HG03066 (cell line): ENCODE results near the gene SIGLEC12.

ENCODE experiments used
- ATAC-seq: cut with Tn5 transposase; IDR thresholded peaks from one replicate; pipeline ENCODE4 v1.9.1; 2021; ENCODE audit warnings: low read depth; ENCODE audit not compliant: unreplicated experiment

The SIGLEC12 gene

DNA sequence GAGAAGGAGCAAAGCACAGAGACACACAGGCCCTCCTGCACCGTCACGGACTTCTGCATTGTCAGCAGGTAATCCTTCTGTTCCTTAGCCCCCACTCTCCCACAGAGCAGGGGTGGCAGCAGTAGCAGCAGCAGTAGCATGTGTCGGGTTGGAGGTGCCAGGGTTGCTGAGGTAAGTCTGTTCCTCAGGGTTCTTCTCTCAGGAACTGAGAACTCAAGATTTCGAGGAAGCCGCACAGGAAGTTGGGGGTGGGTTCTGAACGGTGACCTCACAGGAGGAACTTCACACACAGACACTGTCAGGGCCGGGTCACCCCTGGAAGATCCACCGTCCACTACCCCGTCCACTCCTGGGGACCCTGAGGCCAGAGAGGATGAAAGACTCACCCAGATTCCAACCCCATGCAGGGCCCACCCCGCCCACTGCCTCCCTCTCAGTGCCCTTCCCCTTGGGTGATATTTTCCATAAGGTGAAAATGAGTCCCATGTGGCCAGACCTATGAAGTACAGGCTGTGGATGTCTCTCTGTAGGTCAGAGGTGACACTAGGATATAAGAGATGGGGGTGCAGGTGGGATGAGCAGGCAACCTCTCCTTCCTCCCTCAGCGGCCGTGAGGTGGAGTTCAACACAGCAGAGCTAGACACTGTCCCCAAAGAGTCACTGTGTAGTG, at the start of gene SIGLEC12:
Gene SIGLEC12 (minus strand): TSS at position 207 of the 670 bp plus-strand sequence. CDS start 67 bp downstream, at position 140.
- ATAC-seq = no peak

DNA sequence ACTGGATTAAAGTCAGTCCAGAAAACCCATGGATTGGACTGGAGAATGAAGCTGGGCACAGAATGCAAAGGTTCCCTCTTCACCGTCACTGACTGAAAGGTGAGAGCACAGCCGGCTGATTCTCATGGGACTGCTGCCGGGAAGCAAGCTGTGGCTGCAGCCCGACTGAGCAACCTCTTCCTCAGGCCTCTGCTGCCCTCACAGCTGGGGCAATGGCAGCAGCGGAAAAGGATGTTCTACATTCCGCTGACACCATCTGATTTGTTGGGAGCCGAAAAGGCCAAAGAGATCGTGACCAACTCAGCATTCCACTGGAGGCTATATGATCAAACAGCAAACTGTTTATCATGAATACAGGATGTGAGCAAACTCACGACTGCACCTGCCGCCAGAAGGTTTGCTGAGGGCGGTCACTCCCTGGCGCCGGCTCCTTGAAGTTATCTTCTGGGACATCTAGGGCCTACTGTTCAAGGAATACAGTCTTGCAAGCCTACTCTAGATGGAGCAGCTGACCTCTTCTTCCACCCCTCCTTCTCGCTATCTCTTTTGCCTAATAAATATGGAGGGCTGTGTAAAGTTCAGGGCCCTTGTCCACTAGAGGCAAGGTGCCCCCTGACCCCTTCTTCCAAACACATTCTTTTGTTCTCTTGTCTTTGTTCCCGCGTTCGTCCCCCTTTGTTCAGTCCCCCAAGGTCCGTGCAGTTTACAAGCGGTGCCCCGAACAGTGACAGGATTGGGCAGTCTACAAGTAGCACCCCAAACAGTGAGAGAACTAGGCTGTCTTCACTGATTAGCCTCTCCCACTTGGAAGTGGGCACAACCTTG, 49.5 kb upstream of the SIGLEC12 start:
- ATAC-seq = no peak

DNA sequence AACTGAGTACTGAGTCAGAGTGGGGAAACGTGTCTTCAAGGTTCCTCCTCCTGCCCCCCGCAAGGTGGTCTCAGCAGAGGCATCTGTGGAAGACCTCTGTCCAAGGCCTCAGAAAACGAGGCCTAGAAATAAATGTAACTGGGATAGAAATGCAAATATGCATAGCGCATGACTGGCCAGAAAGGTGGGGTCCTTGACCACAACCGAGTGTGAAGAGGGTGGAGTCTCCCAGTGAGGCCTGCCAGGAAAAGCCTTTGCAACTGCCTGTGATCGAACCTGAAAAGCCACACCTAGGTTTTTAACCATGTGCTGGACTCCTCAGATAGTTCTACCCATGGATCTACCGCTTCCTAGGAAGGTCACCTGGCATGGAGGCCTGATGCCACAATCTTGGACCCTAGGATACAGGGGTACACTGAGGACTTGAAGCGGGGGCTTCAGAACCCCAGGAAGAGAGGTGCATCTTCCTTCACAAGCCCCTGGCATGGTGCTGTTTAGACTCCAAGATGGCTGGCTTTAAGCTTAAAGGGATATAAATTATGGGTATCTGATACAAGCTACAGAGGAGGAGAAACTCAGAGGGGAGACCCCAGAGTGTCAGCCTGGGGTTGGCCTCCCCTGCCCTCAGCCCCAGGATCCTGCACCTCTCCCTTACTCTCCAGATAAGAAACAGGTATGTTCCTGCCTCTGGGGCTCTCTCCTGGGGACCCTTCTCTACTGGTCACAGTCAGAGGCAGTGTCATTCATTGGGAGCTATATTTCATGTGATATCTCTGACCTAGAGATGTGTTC, 48.1 kb upstream of the SIGLEC12 start:
- no peak for ATAC-seq

DNA sequence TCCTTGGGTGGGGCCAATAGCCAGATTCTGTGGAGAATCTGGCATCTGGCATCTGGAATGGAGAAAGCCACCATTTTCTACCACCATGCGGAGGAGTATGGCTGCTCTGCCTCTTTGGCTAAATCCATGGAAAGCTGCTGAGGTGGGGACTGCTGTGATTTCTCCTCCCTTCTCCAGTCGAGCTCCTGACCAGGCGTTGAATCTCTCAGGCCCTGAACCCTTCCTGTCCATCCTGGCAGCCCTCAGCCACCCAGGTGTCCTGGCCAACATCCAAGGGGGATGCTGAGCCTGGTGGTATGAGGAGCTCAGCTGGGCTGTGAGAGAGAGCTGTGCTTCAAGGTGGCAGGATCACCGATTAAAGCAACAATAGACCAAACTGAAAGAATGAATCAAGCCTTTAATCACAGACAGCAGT, 47.3 kb upstream of the SIGLEC12 start:
- ATAC-seq = no peak

DNA sequence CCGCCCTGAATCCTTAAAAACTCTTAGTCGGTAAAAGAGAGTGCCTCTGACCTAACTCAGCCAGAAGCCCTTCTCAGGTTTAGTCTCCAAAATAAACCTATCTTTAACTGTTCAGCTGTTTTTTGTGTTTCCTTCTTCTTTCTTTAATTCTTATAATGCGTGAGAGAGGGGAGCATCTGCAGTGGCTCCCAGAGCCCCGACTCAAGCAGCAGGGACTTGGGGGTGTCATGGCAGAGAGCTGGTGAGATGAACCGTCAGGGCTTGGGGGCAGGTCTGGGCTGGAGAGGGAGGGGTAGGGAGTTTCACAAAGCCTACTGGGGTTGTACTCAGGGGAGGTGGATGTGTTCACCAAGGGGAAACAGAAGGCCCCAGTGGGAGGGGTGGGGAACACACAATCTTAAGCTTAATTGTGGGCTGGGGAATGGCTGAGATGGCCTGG, 46.6 kb upstream of the SIGLEC12 start:
- ATAC-seq = no peak

DNA sequence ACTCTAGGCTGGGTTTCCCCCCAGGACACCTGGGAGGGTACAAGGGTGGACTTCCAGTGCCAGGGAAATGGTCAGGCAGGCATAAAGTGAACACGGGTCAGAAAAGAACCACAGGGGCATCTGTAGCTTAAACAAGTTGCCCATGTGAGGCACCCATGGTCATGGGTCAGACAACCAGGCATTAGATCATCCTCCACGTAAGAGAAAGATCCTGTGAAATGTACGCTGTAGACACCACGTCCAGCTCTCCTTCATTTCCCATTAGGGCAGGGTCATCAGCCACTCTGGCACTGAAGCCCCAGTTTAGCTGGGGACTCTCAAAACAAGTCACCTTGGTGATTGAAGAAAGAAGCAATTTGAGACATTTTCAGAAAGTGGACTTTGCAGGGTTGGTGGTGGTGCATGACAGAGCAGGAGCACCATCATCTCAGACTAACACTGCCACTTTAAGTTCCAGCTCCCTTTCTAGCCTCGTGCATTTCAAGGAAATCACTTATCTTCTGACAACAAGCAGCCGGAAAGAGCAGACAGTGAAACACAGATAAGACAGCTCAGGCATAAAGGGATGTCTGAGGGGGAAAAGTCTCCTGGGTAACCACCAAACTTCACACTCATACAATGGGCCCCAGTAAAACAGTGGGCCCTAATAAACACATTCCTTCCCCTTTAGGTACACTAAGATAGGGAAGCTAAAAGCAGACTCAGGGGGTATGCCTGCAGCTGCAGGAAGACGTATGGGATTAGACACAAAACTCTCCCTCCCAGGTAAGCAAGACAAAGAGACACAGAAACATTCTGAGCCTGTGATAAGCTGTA, 46.0 kb upstream of the SIGLEC12 start:
- no peak for ATAC-seq

DNA sequence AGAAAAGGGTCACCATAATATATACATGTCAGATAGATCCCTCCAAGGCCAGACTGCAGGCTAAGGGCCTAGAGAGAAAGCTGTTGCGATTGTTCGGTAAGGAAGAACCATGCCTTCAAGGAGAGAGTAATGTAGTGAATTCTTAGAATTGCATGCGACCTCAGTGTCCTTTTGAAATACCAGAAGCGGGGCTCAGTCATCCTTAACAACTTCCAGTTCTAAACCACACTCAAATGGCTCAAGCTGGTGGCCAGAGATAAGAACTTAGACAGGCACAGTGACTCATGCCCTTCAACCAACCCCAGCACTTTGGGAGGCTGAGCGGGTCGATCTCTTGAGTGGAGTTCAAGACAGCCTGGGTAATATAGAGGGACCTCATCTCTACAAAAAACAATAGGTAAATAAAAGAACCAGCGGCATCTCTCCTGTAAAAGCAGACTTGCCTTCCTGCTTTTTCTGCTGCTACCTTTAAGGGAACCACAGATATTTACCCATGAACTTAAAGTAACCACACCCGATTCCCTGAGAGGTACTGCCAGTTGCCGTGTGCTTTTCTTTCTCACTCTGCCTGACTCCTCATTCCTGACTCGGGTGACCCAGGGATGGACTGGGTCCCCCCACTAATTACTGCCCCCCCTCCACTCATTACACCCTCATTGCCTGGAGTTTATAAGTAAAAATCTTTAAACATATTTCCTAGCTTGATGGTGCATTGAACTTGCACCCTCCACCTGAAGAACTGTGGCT, 45.2 kb upstream of the SIGLEC12 start:
- no peak for ATAC-seq

DNA sequence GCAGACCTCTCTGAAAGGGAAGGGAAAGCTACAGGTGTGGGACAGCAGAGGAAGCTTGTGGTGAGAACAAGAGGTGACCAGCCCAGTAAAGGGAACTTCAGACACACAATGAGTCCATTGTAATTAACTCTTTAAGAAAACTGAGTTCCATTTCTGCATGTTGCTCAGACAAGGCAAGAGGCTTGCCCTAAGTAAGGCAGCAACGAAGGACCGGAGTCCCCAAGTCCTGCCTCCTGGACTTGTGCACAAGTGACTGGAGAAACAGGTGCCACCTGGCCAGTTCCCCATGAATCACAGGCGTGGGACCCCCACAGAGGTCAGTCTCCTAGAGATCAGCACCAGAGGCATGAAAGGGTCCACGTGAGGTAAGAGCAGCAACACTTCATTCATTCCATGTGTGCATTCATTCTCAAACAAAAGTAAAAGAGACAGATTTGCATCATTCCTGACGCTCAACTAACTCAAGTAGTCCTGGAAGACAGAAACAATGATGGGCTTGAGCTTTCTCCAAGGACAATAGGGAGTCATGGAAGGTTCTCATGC, 44.6 kb upstream of the SIGLEC12 start:
- ATAC-seq = no peak

DNA sequence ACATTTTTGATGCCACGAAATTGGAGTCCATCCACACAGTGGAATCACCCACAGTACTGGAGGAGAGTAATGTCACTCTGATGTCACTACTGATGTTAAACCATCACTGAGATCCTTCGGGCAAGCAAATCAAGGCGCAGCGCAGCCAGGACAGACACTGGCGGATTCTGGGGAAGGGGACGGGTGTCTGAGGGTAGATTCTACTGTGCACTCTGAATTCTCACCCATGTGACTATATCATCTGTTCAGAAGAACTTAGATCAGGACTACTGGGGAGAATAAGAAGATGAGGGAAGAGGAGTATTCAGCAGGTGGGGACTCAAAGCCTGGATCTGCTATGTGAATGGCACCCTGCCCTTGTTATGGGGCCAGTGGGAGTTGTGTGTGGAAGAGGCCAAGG, 42.4 kb upstream of the SIGLEC12 start:
- no peak for ATAC-seq

DNA sequence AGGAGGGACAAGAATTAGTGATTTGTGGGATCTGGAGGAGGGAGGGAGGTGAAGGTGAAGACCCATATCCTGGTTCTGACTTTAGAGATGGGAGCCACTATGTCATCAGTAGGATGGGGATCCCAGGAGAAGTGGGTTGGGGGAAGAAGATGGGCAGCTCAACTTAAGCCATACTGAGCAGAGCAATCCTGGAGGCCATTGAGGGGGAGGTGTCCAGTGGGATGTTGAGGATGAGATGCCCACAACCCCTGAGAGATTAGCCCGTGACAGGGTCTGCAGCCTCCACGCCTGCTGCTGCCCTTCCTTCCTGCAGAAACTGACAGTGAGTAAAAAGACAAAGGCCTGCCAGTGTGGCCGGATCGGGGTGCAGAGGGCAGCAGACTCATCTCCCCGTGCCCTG, 41.1 kb upstream of the SIGLEC12 start:
- ATAC-seq = no peak

DNA sequence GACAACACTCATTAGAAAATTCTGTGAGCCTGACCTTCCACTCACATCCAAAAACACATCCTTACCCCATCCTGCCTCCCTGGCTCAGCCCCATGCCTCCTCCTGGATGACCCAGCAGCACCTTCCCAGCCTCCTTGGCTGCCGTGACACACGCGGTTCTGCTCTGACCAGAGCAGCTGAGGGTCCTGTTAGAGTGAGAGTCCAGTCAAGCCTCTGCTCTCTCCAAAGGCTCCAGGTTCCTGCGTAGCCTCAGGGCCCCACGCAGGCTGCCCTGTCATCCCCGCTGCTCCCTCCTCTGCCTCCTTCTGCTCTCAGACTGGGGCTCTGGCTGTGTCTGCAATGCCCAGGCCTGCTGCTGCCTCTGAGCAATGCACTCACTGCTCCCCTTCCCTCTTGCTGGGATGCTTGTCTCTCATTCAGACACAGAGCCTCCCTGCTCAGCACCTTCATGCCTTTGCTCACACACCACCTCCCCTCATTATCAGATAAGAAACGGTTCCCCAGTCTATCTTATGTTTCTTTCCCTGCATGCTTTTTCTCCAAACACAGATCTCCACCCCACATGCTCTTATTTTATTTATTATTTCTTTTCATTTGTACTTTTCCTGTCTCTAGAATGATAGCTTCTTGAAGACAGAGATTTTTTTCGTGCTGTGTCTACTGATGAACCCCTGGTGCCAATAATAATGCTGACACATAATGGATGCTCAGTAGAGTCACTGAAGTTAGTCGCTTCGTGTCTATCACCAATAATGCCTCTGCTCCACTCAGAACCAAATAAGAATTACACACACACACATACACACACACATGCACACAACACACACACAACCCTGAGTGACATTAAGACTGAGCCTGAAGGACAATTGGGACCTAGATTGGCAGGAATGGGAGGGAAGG, 40.1 kb upstream of the SIGLEC12 start:
- ATAC-seq = no peak

DNA sequence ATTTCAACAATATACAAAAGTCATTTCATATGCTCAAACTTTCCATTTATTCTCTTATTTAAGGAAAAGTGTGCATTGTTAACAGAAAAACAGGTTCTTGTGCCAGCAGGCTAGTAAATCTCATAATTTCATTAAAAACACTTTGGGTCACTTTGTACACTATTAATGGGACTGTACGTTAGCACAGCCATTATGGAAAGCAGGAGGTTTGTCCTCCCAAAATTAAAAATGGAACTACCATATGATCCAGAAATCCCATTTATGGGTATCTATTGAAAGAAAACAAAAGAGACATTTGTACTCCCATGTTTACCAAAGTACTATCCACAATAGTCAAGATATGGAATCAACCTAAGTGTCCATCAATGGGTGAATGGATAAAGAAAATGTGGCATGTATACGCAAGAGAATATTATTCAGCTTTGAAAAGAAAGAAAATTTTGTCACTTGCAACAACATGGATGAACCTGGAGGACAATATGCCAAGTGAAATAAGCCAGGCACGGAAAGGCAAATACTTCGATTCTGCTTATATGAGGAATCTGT, 38.3 kb upstream of the SIGLEC12 start:
- ATAC-seq = no peak

DNA sequence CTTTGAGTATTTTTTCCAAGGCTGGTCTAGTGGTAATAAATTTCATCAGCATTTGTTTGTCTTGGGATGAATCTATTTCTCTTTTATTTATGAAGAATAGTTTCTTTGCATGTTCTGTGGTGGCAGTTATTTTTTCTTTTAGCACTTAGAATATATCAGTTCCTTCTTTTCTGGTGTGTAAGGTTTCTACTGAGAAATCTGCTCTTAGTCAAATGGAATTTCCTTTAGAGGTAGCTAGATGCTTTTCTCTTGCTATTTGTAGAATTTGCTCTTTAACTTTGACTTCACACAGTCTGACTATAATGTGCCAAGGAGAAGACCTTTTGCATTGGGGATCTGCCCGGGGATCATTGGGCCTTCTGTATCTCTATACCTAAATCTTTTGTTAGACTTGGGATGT, 33.9 kb upstream of the SIGLEC12 start:
- ATAC-seq = no peak

DNA sequence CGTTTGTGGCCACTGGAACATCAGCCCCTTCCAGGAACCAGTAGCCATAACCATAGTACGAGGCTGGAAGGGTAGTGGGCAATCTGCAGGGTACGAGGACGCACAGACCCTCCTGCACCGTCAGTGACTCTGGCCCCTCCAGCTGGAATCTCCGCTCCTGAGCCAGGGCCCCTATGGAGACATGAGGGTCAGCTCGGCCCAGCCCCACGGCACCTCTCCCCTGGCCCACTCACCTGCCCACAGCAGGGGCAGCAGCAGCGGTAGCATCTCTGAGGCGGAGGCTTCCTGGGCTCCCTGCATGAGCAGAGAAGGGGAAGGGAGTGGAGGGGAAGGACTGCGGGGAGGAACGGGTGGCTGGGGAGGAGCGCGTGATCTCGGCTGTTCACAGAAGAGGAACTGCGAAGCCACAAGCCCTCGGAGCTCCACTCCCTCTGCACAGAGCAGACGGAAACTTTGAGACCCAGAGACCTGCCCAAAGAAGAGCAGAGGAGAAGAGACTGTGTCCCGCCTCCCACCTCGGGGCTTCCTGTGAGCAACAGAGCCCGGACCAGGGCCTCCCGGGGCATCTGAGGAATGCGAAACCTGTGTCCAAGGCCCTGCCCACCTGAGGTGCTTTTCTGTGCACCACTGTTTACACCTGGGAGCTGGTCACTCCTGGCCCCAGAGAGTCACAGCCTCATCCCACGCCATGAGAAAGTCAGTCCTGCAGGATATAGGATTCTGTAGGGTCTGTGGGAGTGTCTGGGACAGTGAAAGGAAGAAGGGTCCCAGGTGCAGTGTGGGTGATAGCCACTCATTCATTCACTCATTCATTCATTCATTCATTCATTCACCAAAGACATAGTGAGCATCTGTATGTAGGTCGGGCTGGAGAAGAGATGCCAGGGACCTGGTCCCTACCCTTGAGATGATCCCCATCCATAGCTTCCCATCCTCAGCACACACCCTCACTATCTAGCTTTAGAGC, 30.0 kb upstream of the SIGLEC12 start, which contains the start of gene SIGLEC6:
Gene SIGLEC6 (minus strand): TSS at position 322 of the 967 bp plus-strand sequence. CDS start 22 bp downstream, at position 300.
- ATAC-seq = no peak

DNA sequence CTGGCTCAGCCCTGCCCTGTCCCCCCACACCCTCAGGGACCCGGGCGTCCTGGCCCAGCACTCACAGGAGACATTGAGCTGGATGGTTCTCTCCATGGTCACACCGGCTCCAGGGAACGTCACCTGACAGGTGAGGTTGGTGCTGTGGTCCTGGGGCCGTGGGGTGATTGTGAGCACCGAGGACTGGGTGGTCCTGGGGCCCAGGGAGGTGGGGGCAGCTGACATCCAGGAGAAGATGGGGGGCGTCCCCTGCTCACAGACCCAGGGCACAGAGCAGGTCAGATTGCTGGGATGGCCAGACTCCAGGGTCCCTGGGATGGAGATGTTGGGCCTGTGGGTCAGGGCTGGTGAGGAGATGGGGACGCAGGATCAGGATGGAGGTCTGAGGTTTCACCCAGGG, 29.0 kb upstream of the SIGLEC12 start:
- ATAC-seq = no peak

DNA sequence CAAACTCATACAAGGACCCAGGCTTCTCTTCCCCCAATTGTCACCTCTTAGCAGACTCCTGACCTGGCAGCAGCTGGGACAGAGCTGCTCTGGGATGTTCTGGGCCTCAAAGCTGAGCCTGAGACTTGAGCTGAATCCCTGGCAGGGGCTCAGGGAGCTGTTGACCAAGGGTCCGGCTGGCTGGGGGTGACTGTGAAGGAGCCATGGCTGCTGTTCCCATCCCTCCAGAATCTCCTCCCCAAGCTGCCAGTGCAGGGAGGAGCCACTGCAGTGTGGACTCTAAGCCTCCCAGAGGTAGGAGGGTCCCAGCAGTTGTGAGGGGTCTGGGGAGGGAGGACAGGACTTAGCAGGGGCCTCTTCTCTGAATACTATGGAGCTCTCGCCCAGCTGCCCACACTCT, 27.7 kb upstream of the SIGLEC12 start:
- no peak for ATAC-seq

DNA sequence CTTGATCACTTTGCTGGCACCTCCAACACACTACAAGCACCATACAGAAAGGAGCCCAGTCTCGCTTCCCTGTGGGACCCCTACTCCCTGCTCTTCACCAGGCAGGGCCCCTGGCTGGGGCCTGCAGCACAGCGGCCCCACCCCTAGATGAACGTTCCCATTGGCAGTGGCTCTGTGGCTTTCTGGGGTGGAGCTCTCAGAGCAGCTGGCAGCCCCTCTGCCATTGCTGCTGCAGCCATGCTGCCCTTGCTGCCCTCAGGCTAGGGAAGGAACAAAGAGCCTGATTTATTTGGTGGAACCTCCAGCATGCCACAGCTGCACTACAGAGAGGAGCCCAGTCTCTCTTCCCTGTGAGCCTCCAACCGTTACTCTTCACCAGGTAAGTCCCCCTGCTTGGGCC, 24.1 kb upstream of the SIGLEC12 start:
- ATAC-seq = no peak
